Measurements from ENCODE around the gene PEAK1. TPM values are rescaled to one million over a fixed set of nuclear protein-coding genes. Genes with fewer than 3 reads are reported as not detected.

PEAK1 gene
- total and polyA plus RNA-seq, 9 of the 15 experiments (the other 6 are each of a cell fraction or from before 2014, with no cell fraction given), result 0.99 to 22.4 (median 10.8) TPM

- Histone ChIP-seq H3K79me2 (ENCODE audit: control insufficient read depth, insufficient read depth, low read length) (no peaks in the 10 kb centered on the region), H3K27ac (ENCODE audit: extremely low read depth, low read depth, low read length) (no peak overlapping the region), H3K9me1 (ENCODE audit: control insufficient read depth, insufficient read depth, low read length) (no peaks in the 10 kb centered on the region), H3K4me1 (replicated peaks in 1 of 2; ENCODE audit: control insufficient read depth in 2 of 2, insufficient read depth in 2 of 2, low read length in 2 of 2) (no peaks in the 10 kb centered on the region), H3K27me3 (ENCODE audit: control insufficient read depth in 2 of 2, insufficient read depth in 2 of 2, low read length in 2 of 2) (no peaks in the 10 kb centered on the region), H3K36me3 (ENCODE audit: control insufficient read depth, insufficient read depth, low read length) (no peaks in the 10 kb centered on the region), H3K4me2 (ENCODE audit: insufficient read depth, low read length) (no peak overlapping the region), H4K20me1 (replicated peaks; ENCODE audit: control insufficient read depth, insufficient read depth, low read length) (no peaks in the 10 kb centered on the region), H3K4me3 (no peak overlapping the region), H2AFZ (ENCODE audit: low read depth, low read length) (no peak overlapping the region), H3K9ac (ENCODE audit: insufficient read depth in 1 of 2, low read depth in 2 of 2, low read length in 2 of 2) (no peak overlapping the region), H3K9me3 (replicated peaks; ENCODE audit: control insufficient read depth, insufficient read depth, low read depth, low read length) (no peaks in the 10 kb centered on the region)
- no peak for DNase-seq (ENCODE audit: extremely low read depth in 1 of 4, low spot score in 3 of 4)
- FAIRE-seq, result no peak
- POLR2A ChIA-PET, result no interaction called here
- CTCF ChIA-PET (ENCODE audit: low intra/inter-chr PET ratio), result no interaction called here
- in situ Hi-C loops (cut with MboI) (no loop called here), intact Hi-C loops (cut with micrococcal nuclease) (no loop called here)
- BruUV-seq (replicated peaks), result no TSS peak
- TF ChIP-seq IFI16 (CRISPR knock-in tag; IDR thresholded peaks at IDR 0.05) (no peak), NFE2L1 (tag; IDR thresholded peaks at IDR 0.05; ENCODE audit: borderline replicate concordance, low read depth) (no peak), BRD9 (IDR thresholded peaks at IDR 0.05; ENCODE audit: low read depth, partially characterized antibody) (no peak), ZBTB33 (CRISPR knock-in tag; IDR thresholded peaks at IDR 0.05) (no peak), POLR3A (IDR thresholded peaks at IDR 0.05; ENCODE audit: borderline replicate concordance, extremely low read depth, insufficient read depth, insufficient read length) (no peak), TAL1 (IDR thresholded peaks at IDR 0.05) (no peak), YY1 (IDR thresholded peaks at IDR 0.05; ENCODE audit: borderline replicate concordance in 1 of 3, control insufficient read depth in 1 of 3, extremely low read depth in 1 of 3, insufficient read depth in 3 of 3, insufficient read length in 1 of 3, insufficient replicate concordance in 2 of 3, low read depth in 1 of 3, low read length in 2 of 3) (no peak), HDAC3 (IDR thresholded peaks at IDR 0.05; ENCODE audit: borderline replicate concordance, partially characterized antibody) (no peak), TRIM24 (IDR thresholded peaks at IDR 0.05) (no peak)
- WGBS (ENCODE audit: insufficient coverage, low coverage, missing lambda C conversion rate), result 79% methylated on average over 3 of the region's 3 CpGs
- no peak for ATAC-seq
Observed at GRCh38 chr15:77208241-77208640, 211.7 kb downstream of the PEAK1 start.

Data from K562 (cell line).